ENCODE measurements around the gene GPHA2. TPM values are rescaled to one million over a fixed set of nuclear protein-coding genes. Genes with fewer than 3 reads are reported as not detected.

Gene GPHA2
- polyA plus RNA-seq, 1 donor: 0.35 TPM

GRCh38 chr11:64910451-64911093 lies 25.1 kb downstream of the GPHA2 start:
- DNase-seq (ENCODE audit: low read depth): no peak

- no peak for DNase-seq (ENCODE audit: low read depth)
Measured at GRCh38 chr11:64909653-64910343, 25.9 kb downstream of the GPHA2 start.

- DNase-seq (ENCODE audit: low read depth): no peak
Measured at GRCh38 chr11:64908766-64909165, 26.9 kb downstream of the GPHA2 start.

- no peak for DNase-seq (ENCODE audit: low read depth)
Measured at GRCh38 chr11:64906314-64906635, 29.4 kb downstream of the GPHA2 start.

GRCh38 chr11:64905516-64906313 lies 30.0 kb downstream of the GPHA2 start:
- DNase-seq (ENCODE audit: low read depth): no peak

- DNase-seq (ENCODE audit: low read depth): no peak
Measured at GRCh38 chr11:64903291-64903833, 32.3 kb downstream of the GPHA2 start.

- no peak for DNase-seq (ENCODE audit: low read depth)
Measured at GRCh38 chr11:64902102-64902900, 33.4 kb downstream of the GPHA2 start.

- DNase-seq (ENCODE audit: low read depth): no peak
Measured at GRCh38 chr11:64900774-64901173, 34.9 kb downstream of the GPHA2 start.

- no peak for DNase-seq (ENCODE audit: low read depth)
Measured at GRCh38 chr11:64900263-64900678, 35.4 kb downstream of the GPHA2 start.

- DNase-seq (ENCODE audit: low read depth): no peak
Measured at GRCh38 chr11:64898541-64898940, 37.2 kb downstream of the GPHA2 start.

GRCh38 chr11:64898076-64898445 lies 37.6 kb downstream of the GPHA2 start:
- DNase-seq (ENCODE audit: low read depth): no peak

GRCh38 chr11:64897381-64898075 lies 38.2 kb downstream of the GPHA2 start:
- DNase-seq (ENCODE audit: low read depth): no peak

- DNase-seq (ENCODE audit: low read depth): no peak
Measured at GRCh38 chr11:64896448-64897022, 39.2 kb downstream of the GPHA2 start.

- DNase-seq (ENCODE audit: low read depth): no peak
Measured at GRCh38 chr11:64894812-64895452, 40.8 kb downstream of the GPHA2 start.

- DNase-seq (ENCODE audit: low read depth): no peak
Measured at GRCh38 chr11:64894070-64894811, 41.5 kb downstream of the GPHA2 start.

GRCh38 chr11:64893194-64894069 lies 42.3 kb downstream of the GPHA2 start:
- no peak for DNase-seq (ENCODE audit: low read depth)

GRCh38 chr11:64892838-64893193 lies 42.9 kb downstream of the GPHA2 start:
- no peak for DNase-seq (ENCODE audit: low read depth)

GRCh38 chr11:64892411-64892831 lies 43.3 kb downstream of the GPHA2 start:
- no peak for DNase-seq (ENCODE audit: low read depth)

- no peak for DNase-seq (ENCODE audit: low read depth)
Measured at GRCh38 chr11:64891880-64892279, 43.8 kb downstream of the GPHA2 start.

Measured in forelimb muscle (tissue), 1 donor.